AG09319 (cell line): ENCODE data around the gene FOSL1.
"Not testable (repeated sequence)": the region's sequence is repeated elsewhere in the genome, so short reads cannot be mapped to it uniquely, and the experiment has no call there.

Source experiments
- DNase-seq: peaks from one replicate; pipeline ENCODE4 v3.0.0-alpha.2; 2010; ENCODE audit warnings: low read depth; ENCODE audit errors: extremely low read depth
- TF ChIP-seq, protein P1 (sequence below): IDR thresholded peaks from 2 replicates; pipeline ENCODE4 v1.5.1; 2011; ENCODE audit warnings: low read depth, mild to moderate bottlenecking, inconsistent platforms, low read length, moderate library complexity

Gene FOSL1

GRCh38 chr11:65851811-65852507 is 48.2 kb downstream of the FOSL1 start:
- TF ChIP-seq, protein P1, sequence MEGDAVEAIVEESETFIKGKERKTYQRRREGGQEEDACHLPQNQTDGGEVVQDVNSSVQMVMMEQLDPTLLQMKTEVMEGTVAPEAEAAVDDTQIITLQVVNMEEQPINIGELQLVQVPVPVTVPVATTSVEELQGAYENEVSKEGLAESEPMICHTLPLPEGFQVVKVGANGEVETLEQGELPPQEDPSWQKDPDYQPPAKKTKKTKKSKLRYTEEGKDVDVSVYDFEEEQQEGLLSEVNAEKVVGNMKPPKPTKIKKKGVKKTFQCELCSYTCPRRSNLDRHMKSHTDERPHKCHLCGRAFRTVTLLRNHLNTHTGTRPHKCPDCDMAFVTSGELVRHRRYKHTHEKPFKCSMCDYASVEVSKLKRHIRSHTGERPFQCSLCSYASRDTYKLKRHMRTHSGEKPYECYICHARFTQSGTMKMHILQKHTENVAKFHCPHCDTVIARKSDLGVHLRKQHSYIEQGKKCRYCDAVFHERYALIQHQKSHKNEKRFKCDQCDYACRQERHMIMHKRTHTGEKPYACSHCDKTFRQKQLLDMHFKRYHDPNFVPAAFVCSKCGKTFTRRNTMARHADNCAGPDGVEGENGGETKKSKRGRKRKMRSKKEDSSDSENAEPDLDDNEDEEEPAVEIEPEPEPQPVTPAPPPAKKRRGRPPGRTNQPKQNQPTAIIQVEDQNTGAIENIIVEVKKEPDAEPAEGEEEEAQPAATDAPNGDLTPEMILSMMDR = no peak
- no peak for DNase-seq

GRCh38 chr11:65851083-65851579 is 49.1 kb downstream of the FOSL1 start:
- no peak for DNase-seq
- TF ChIP-seq, protein P1 = peak; percentile 30

DNA sequence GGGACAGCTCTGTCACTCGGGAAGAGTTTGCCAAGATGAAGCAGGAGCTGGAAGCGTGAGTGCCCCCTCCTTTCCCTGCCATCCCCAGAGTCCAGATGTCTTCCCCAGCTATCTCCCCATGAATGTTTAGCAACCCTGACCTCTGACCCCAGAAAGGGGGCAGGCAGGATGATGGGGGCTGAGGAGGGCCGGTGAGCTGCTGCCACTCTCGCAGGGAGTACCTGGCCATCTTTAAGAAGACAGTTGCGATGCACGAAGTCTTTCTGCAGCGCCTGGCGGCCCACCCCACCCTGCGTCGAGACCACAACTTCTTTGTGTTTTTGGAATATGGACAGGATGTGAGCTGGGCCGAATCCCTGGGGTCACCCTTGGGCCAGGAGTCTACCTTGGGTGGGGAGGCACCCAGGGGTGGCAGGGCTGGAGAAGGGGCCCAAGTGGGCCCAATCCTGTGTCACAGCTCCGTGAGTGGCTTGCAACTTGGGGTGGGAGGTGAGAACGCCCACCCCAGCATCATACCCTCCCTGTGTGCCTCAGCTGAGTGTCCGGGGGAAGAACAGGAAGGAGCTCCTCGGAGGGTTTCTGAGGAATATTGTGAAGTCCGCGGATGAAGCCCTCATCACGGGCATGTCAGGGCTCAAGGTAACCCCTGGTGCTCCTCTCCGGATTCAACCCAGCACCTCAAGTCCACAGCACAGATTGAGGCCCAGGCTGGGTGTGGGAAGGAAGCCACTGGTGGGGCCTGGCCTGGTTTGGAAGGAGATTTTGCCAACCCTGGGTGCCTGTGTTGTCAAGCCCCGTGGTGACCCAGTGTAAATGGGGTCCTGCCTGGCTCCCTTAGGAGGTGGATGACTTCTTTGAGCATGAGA is 49.7 kb downstream of the FOSL1 start:
- no peak for DNase-seq
- TF ChIP-seq, protein P1 = no peak

DNA sequence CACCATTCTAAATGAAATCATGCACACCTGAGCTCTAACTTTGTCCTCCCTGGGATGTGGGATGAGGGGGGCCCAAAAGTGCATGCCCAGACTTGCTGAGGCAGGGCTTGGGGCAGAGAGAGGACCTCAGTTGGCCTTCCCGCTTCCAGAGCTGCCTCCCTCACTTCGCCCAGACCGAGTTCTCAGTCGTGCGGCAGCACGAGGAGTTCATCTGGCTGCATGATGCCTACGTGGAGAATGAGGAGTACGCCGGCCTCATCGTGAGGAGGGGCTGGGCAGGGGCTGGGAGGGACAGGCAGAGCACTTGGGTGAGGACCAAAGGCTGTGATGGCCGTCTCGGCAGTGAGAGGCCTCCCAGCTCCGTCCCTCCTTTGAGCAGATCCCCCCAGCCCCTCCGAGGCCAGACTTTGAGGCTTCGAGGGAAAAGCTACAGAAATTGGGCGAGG is 50.4 kb downstream of the FOSL1 start:
- TF ChIP-seq, protein P1 = no peak
- no peak for DNase-seq

GRCh38 chr11:65849366-65849765 is 50.8 kb downstream of the FOSL1 start:
- TF ChIP-seq, protein P1 = no peak
- DNase-seq = no peak

- DNase-seq = not testable (repeated sequence)
Measured at GRCh38 chr11:65848693-65849092, 51.5 kb downstream of the FOSL1 start.

DNA sequence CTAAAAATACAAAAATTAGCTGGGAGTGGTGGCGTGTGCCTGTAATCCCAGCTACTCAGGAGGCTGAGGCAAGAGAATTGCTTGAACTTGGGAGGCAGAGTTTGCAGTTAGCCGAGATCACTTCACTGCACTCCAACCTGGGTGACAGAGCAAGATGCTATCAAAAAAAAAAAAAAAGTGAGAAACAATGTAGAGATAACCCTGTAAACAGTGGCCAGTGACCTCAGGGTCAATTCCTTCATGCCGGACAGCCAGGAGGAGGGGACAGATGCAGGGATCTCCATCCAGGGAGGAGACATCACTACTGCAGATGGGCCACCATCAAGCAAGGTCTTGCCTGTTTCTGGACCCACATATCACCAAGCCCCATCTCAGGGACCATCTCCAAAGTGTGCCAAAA is 52.4 kb downstream of the FOSL1 start:
- TF ChIP-seq, protein P1 = no peak
- DNase-seq = no peak
